ENCODE measurements around the gene DEFB127. TPM values are rescaled to one million over a fixed set of nuclear protein-coding genes. Genes with fewer than 3 reads are reported as not detected.

Gene DEFB127
- total RNA-seq (2022; extraction: Qiagen RNA extraction) = not detected in 5 replicates

GRCh38 chr20:157154-157553 is at the start of gene DEFB127:
DEFB127 (plus strand) TSS chr20:157454; CDS start chr20:157545, 91 bp downstream.

GRCh38 chr20:142290-142689 is 15.0 kb upstream of the DEFB127 start, which contains the start of gene DEFB126:
DEFB126 (plus strand) TSS chr20:142590; CDS start chr20:142629, 39 bp downstream.

GRCh38 chr20:189611-190010 is 32.4 kb downstream of the DEFB127 start, which contains the start of gene DEFB128:
DEFB128 (minus strand) TSS chr20:189711; CDS start chr20:189623, 88 bp downstream.

Other genes starting within 250 kb of the DEFB127 start
- gene DEFB125, start 69.8 kb upstream of the DEFB127 start, total RNA-seq (2022; extraction: Qiagen RNA extraction) = not detected in 5 replicates
- not detected in 5 replicates for gene DEFB126, start 14.9 kb upstream of the DEFB127 start, total RNA-seq (2022; extraction: Qiagen RNA extraction)
- not detected in 5 replicates for gene DEFB128, start 32.3 kb downstream of the DEFB127 start, total RNA-seq (2022; extraction: Qiagen RNA extraction)
- gene DEFB129, start 69.8 kb downstream of the DEFB127 start, total RNA-seq (2022; extraction: Qiagen RNA extraction) = not detected in 5 replicates
- gene DEFB132, start 100.3 kb downstream of the DEFB127 start, total RNA-seq (2022; extraction: Qiagen RNA extraction) = not detected in 5 replicates
- 9.5 to 10.7 TPM (median 10.1 TPM) in 5 replicates for gene C20orf96, start 133.3 kb downstream of the DEFB127 start, total RNA-seq (2022; extraction: Qiagen RNA extraction)
- gene ZCCHC3, start 140.1 kb downstream of the DEFB127 start, total RNA-seq (2022; extraction: Qiagen RNA extraction) = 17.9 to 21.8 TPM (median 19.6 TPM) in 5 replicates
- gene SOX12, start 168.1 kb downstream of the DEFB127 start, total RNA-seq (2022; extraction: Qiagen RNA extraction) = 17.7 to 28.2 TPM (median 27.1 TPM) in 5 replicates
- 49.9 to 65.7 TPM (median 62.6 TPM) in 5 replicates for gene NRSN2, start 189.7 kb downstream of the DEFB127 start, total RNA-seq (2022; extraction: Qiagen RNA extraction)
- 50.7 to 64.3 TPM (median 59.0 TPM) in 5 replicates for gene TRIB3, start 223.3 kb downstream of the DEFB127 start, total RNA-seq (2022; extraction: Qiagen RNA extraction)

Measured in A549 treated with dexamethasone at 1 μM for 4 hours (cell line).